ENCODE results near the gene RASA2. TPM values are rescaled to one million over a fixed set of nuclear protein-coding genes. Genes with fewer than 3 reads are reported as not detected.

RASA2 gene
- total and polyA plus RNA-seq, 9 of the 15 experiments (the other 6 are each of a cell fraction or from before 2014, with no cell fraction given), result 2.0 to 12.8 (median 9.5) TPM

DNA sequence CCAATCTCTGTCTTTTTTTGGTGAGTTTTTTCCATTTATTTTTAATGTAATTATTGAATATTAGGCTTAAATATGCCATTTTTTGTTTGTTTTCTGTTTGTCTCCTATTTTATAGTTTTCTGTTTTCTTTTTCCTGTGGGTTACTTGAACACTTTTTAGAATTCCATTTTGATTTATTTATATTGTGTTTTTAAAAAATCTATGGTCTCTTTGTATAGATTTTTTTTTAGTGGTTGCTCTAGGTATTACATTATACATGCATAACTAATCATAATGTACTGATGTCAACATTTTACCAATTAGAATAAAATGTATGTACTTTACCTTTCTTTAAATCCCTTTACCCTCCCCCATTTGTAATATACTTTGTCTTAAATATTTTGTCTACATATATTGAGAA lies 56.2 kb downstream of the RASA2 start:
- BruUV-seq (replicated peaks), result no TSS peak
- Histone ChIP-seq H3K36me3 (ENCODE audit: control insufficient read depth, insufficient read depth, low read length) (peaks cover 24% of the 10 kb centered on the region; the same call in 2 of the 3 replicates), H3K4me2 (ENCODE audit: insufficient read depth, low read length) (no peak overlapping the region), H3K9me3 (replicated peaks; ENCODE audit: control insufficient read depth, insufficient read depth, low read depth, low read length) (peaks cover 4% of the 10 kb centered on the region), H3K9me1 (ENCODE audit: control insufficient read depth, insufficient read depth, low read length) (no peaks in the 10 kb centered on the region), H3K27me3 (ENCODE audit: control insufficient read depth in 2 of 2, insufficient read depth in 2 of 2, low read length in 2 of 2) (no peaks in the 10 kb centered on the region), H4K20me1 (replicated peaks; ENCODE audit: control insufficient read depth, insufficient read depth, low read length) (no peaks in the 10 kb centered on the region), H3K9ac (ENCODE audit: insufficient read depth in 1 of 2, low read depth in 2 of 2, low read length in 2 of 2) (no peak overlapping the region), H3K4me1 (replicated peaks in 1 of 2; ENCODE audit: control insufficient read depth in 2 of 2, insufficient read depth in 2 of 2, low read length in 2 of 2) (no peaks in the 10 kb centered on the region), H2AFZ (ENCODE audit: low read depth, low read length) (no peak overlapping the region), H3K27ac (ENCODE audit: extremely low read depth, low read depth, low read length) (no peak overlapping the region), H3K79me2 (ENCODE audit: control insufficient read depth, insufficient read depth, low read length) (no peaks in the 10 kb centered on the region), H3K4me3 (no peak overlapping the region)
- ATAC-seq (no peak), FAIRE-seq (no peak), DNase-seq (ENCODE audit: extremely low read depth in 1 of 4, low spot score in 3 of 4) (no peak)
- no peak for TF ChIP-seq ZNF445 (CRISPR knock-in tag; IDR thresholded peaks at IDR 0.05; ENCODE audit: low read depth)
- no peak for TF ChIP-seq SNRNP70 (optimal IDR thresholded peaks at IDR 0.05; ENCODE audit: low read depth, low read length)
- no peak for TF ChIP-seq FOXK1 (CRISPR knock-in tag; IDR thresholded peaks at IDR 0.05; ENCODE audit: borderline replicate concordance)
- in situ Hi-C loops (cut with MboI), result no loop called here
- POLR2A ChIA-PET, result no interaction called here
- intact Hi-C loops (cut with micrococcal nuclease), result no loop called here
- CTCF ChIA-PET (ENCODE audit: low intra/inter-chr PET ratio), result interaction anchor here (1.0 kb wide), 1 partner anchor 11 kb away, joined by 7 read pairs; no protein-coding TSS in a partner anchor

DNA sequence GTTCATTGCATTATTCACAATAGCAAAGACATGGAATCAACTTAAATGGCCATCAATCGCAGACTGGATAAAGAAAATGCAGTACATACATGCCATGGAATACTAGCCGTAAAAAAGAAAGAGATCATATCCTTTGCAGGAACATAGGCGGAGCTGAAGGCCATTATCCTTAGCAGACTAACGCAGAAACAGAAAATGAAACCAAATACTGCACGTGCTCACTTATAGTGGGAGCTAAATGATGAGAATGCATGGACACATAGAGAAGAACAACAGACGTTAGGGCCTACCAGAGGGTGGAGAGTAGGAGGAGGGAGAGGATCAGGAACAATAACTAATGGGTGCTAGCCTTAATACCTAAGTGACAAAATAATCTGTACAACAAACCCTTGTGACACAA lies 57.9 kb downstream of the RASA2 start:
- no peak for TF ChIP-seq NFIX (CRISPR knock-in tag; IDR thresholded peaks at IDR 0.05; ENCODE audit: low read depth)
- no peak for TF ChIP-seq ZKSCAN3 (CRISPR knock-in tag; IDR thresholded peaks at IDR 0.05)
- TF ChIP-seq BCOR (IDR thresholded peaks at IDR 0.05), result no peak
- TF ChIP-seq MAFF (IDR thresholded peaks at IDR 0.05; ENCODE audit: low read length), result no peak
- TF ChIP-seq ASH1L (IDR thresholded peaks at IDR 0.05; ENCODE audit: borderline replicate concordance, low read depth, partially characterized antibody), result no peak
- no peak for TF ChIP-seq SMAD4 (CRISPR knock-in tag; conservative IDR thresholded peaks at IDR 0.05)
- TF ChIP-seq NFIC (IDR thresholded peaks at IDR 0.05), result no peak
- H3K36me3 ChIP-seq (ENCODE audit: control insufficient read depth, insufficient read depth, low read length), result peaks cover 28% of the 10 kb centered on the region; the same call in 2 of the 3 replicates
- H3K79me2 ChIP-seq (ENCODE audit: control insufficient read depth, insufficient read depth, low read length), result no peaks in the 10 kb centered on the region
- H2AFZ ChIP-seq (ENCODE audit: low read depth, low read length), result no peak overlapping the region
- H3K27me3 ChIP-seq (ENCODE audit: control insufficient read depth in 2 of 2, insufficient read depth in 2 of 2, low read length in 2 of 2), result no peaks in the 10 kb centered on the region
- no peaks in the 10 kb centered on the region for H3K9me1 ChIP-seq (ENCODE audit: control insufficient read depth, insufficient read depth, low read length)
- ATAC-seq (no peak), DNase-seq (ENCODE audit: extremely low read depth in 1 of 4, low spot score in 3 of 4) (no peak), FAIRE-seq (no peak)
- BruUV-seq (replicated peaks), result no TSS peak
- H3K27ac ChIP-seq (ENCODE audit: extremely low read depth, low read depth, low read length), result no peak overlapping the region
- no peak overlapping the region for H3K4me2 ChIP-seq (ENCODE audit: insufficient read depth, low read length)
- in situ Hi-C loops (cut with MboI), result no loop called here
- POLR2A ChIA-PET, result interaction anchor here (0.7 kb wide), 1 partner anchor 13 kb away, joined by 3 read pairs; no protein-coding TSS in a partner anchor
- no peaks in the 10 kb centered on the region for H4K20me1 ChIP-seq (replicated peaks; ENCODE audit: control insufficient read depth, insufficient read depth, low read length)
- peaks cover 4% of the 10 kb centered on the region for H3K9me3 ChIP-seq (replicated peaks; ENCODE audit: control insufficient read depth, insufficient read depth, low read depth, low read length)
- WGBS (ENCODE audit: insufficient coverage, low coverage, missing lambda C conversion rate), result 83% methylated on average over 6 of the region's 6 CpGs
- intact Hi-C loops (cut with micrococcal nuclease), result no loop called here
- CTCF ChIA-PET (ENCODE audit: low intra/inter-chr PET ratio), result no interaction called here
- no peak overlapping the region for H3K9ac ChIP-seq (ENCODE audit: insufficient read depth in 1 of 2, low read depth in 2 of 2, low read length in 2 of 2)
- no peak overlapping the region for H3K4me3 ChIP-seq
- no peaks in the 10 kb centered on the region for H3K4me1 ChIP-seq (replicated peaks in 1 of 2; ENCODE audit: control insufficient read depth in 2 of 2, insufficient read depth in 2 of 2, low read length in 2 of 2)

Data from K562 (cell line).